Limb (tissue), 2 donors: ENCODE results near the gene AIPL1.

Source experiments
- DNase-seq, 2 donors: peaks; one replicate each; pipeline ENCODE4 v3.0.0-alpha.2; 2016; ENCODE audit errors: extremely low spot score in 2 of 2

Gene AIPL1

DNA sequence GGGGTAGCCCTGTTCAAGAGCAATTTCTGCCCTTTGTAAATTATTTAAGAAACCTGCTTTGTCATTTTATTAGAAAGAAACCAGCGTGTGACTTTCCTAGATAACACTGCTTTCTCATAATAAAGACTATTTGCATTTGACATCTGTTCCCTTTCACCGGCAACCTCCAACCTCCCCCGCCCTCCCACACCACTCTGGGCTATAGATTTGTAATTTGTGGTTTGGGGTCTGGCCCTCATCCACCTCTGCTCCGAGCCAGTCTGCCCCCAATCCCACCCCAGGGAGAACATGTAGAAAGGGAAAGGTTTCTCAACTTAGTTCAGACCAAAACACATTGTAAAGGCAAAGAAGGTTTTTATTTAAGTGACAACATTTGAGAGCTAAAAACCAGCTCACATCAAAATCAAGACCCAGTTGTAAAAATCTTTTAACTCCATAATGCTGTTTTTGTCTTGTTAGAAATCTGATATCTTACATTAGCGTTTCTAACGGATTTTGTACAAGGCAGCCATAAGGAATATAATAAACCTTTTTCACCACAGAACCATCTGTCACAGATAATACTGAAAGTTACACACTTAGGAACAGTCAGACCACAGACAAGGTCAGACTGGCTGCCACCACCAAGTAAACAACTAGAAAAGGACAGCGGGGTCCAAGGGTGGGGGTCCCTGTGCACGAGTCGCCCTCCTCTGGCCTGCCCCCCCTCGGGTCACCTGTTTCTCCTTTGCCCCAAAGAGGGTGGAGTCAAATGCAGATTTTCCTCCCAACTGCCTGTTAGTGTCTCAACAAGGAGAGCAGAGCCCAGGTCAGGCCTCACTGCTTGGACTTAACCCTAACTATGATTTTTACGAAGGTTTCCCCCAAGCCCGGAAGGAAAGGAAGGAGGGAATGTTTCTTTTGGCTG is 16.3 kb upstream of the AIPL1 start:
- peak in 1 of 2 donors; percentile 36 for DNase-seq

DNA sequence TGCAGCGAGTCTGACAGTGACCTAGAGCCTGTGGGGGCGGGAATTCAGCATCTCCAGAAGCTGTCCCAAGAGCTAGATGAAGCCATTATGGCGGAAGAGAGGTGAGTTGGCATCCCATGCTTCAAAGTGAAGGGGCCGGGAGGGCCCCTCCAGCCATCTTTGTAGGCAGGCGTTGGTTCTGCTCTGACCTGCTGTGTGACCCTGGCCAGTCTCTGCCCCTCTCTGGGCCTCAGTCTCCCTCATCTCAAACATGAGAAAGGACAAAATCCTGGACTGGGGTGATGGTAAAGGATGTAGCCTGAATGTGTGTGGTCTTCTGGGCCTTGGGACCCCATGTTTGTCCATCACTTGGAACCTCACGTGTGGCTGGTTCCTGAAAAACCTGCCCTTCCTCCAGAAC is 14.4 kb upstream of the AIPL1 start:
- DNase-seq: no peak

DNA sequence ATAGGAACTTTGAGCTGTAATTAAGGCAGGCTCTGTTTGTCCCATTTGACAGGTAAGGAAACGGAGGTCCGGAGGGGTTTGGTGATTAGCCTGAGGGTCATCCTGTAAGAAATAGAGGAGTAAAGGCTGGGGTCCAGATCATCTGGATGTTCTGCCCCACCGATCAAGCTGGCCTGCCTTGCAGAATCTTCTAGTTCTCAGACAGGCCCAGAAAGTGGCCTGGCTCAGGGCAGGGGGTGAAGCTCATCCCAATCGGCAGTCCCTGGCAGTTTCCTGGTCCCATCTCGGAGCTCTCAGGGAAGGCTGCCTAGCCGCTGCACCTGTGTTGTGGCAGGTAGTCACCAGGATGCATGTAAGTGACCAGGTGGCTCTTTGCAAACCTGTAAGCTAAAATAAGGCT is 13.6 kb upstream of the AIPL1 start:
- no peak for DNase-seq

DNA sequence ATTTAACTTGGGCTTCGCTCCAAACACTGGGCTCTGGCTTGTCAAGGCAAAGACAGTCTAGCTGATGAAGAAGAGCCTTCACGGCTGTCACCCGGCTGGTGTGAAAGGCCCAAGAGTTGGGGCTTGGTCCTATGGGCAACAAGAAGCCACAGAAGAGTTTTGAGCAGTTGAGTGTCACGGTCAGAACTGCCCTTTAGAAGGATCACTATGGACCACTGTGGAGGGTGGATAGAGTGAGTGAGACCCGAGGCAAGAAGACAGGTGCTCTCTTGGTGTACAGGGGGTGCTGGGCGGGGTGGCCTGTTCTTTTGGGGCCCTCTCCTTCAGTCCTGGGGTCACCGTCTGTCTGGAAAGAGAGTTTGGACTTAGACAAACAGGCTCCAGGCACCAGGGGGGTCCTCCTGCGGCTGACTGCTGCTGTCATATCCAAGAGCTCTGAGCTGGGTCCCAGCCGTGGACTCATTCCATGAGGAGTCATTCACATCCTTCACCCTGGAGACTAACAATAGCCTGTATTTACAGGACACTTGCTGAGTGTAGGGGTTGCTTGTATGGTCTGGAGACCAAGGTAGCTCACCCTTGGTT is 11.7 kb upstream of the AIPL1 start:
- DNase-seq: peak in 1 of 2 donors; percentile 19

DNA sequence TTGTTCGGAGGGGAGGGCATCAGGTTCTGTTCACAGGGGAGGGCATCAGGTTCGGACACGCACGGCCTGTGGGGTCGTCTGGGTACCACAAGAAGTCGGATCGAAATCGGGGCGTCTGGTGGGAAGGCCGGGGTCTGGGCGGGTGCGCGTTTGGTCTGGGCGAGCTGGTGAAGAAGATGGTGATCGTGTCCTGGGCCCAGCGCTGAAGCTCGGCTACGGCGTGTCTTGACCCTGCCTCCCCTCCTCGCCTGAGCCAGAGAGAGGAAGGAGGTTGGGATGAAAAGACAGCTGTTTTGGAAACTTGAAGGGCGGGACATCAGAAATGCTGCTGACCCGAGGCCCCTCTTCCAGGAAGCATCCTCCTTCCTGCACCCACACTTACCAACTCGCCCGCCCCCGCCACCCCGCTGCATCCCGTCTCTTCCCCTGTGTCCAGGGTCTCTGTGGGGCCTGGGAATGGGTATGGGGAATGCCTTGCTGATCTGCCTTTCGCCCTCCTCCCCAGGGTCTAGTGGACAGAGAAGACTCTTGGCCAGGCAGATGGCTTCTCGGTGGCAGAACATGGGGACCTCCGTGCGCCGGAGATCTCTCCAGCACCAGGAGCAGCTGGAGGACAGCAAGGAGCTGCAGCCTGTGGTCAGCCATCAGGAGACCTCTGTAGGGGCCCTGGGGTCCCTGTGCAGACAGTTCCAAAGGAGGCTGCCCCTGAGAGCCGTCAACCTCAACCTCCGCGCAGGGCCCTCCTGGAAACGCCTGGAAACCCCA is 9.8 kb upstream of the AIPL1 start:
- peak in 1 of 2 donors; percentile 27 for DNase-seq

DNA sequence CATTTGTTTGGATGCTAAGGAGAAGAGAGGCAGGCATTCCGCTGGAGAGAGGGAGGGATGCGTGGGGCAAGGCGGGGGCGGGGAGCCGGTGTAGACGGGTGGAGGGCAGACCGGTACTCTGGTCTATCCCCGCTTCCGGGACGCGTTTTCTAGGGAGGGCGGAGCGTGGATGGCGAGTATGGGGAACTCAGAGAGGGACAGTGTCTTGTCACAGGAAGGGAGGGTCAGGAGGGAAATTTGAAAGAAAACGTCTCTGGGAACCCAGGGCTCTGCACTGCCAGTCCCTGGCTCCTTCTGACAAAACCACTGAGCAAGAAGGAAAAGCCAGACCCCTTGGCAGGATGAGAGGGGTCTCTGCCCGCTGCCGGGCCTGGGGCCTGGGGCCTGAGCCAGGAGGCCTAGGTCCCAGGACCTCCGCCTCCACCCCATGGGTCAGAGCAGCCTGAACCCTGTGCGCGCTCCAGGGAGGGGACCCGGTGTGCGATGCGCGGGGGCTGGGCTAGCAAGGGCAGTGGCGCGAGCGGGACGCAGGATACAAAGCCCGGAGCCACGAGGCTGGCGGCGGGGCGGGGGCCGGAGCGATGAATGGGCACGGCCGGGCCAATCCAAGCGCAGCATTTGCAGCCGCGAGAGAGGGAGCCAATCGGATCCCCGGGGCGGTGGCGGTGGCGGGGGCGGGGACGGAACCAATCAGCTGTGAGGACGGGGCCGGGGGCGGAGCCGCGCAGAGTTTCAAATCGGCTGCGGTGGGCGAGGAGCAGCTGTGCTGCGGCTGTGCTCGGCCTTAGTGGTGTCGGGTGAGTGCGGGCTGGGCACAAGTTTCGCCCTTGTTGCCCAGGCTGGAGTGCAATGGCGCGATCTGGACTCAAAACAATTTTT is 9.0 kb upstream of the AIPL1 start, which contains the start of gene PIMREG:
Gene PIMREG, plus strand, starts transcription at position 764 of the 879 bp plus-strand sequence. CDS start 656 bp downstream, outside the sequence.
- peak; percentile 94 to 99 for DNase-seq

DNA sequence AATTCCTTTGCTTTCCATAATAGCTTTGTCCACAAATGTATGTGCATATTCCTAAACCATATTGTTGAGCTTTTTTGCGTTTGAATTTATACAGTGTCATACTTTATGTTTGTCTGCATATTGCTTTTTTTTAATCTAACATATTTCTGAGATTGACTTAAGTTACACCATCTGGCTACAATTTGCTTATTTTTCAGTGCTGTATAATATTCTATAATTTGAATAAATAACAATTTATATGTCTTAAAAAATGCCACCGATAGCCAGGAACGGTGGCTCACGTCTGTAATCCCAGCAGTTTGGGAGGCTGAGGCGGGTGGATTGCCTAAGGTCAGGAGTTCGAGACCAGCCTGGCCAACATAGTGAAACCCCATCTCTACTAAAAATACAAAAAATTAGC is 7.9 kb upstream of the AIPL1 start:
- DNase-seq: no peak

DNA sequence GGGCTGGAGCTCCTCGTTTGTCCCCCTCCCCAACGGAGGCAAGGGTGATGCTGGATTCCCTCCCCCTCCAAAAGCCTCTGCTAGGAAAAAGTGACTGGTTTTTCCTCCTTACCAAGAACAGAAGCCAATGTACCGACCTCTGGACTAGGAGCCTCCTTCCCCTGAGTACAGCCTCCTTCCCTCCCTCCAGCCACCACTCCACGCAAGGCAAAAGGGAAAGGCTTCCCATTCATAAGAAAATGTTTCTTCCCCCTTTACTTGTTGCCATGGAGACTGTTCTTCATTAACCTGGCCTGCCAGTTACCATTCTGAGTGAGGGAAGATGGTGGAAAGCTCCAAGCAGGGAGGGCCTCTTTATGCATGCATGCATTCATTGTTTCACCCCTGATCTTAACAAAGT is 5.0 kb upstream of the AIPL1 start:
- DNase-seq: peak in 1 of 2 donors; percentile 10

DNA sequence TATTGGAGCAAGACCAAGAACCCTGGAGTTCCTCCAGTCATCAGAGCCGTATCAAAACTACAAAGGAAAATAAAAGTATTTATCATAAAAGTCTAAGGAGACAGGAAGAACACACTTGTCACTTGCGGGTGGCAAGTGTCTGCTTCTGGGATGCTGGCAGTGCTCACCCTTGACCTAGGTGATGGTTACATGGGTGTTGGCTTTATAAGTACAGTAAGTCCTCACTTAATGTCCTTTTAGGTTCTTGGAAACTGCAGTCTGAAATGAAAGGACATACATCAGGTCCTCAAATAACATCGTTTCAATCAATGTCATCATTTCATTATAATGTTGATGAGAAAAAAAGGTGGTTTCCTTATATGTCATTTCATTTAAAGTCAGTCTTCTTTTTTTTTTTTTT is 3.0 kb upstream of the AIPL1 start:
- no peak for DNase-seq

DNA sequence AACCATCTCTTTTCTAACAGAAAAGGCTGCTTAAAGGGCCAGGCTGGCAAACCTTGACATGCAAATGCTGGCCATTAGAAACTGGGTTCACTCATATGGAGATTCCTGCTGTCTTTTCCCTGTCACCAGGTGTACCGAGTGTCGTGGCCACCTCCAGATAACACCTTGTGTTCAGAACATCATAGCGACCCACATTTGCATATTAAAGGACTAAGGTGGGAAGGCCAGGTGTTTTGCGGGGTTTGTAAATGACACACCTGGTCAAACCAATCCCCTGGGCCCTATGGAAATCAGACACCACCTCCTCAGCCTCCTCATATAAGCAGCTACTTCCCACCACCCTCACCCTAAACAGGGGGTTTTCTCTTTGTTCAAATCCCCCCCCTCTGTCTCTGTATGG is 2.5 kb upstream of the AIPL1 start:
- peak in 1 of 2 donors; percentile 11 for DNase-seq

DNA sequence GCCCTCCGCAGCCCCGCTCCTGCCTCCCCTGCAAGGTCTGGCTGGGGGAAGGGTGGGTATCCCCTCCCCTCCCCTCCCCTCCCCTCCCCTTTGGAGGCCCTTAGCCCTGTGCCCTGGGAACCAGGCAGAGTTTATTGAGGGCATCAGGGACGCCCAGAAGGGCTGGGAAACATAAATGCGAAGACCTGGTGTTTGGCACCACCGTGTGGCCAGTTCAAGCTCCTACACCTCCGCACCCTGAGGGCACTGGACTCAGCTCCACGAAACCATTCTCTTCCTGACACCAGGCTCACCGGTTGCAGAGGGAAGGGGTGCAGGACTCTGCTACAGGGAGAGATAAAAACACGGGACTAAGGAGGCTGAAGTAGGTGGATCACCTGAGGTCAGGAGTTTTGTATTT is 1.0 kb upstream of the AIPL1 start:
- DNase-seq: peak; percentile 61 to 76

DNA sequence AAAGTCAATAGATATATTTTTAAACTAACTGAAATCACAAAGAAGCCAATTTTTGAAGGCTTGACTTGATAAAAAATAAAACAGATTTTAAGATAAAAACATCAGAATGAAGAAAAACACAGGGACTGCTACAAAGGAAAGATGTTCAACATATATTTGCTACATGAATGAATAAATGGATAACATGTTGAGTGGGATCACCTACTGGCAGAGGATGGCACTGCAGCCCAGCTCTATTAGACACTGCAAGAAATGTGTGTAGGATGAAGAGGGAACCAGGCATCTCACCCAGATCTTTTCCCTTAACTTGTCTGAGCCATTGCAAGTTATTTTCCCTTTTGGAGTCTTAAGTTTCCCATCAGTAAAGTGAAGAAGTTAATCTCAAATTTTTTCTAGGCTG is 4.2 kb downstream of the AIPL1 start:
- DNase-seq: no peak

DNA sequence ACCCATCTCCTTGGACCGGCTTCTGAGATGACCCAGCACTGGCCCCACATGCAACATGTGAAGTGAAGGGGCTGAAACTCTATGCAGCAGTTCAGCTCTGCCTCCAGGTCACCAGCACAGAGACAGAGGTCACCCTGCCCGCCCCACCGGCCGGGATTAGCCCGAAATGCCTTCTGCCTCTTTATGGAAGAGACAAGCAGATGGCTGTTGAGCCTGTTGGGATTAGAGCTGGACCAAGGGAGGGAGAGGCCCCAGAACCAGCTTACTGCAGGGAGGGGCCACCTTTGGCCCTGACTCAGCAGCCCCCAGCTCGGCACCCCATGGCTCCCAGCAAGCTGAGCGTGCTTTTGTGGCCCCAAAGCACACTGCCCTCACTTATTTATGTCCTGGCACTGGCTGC is 5.7 kb downstream of the AIPL1 start:
- DNase-seq: no peak

DNA sequence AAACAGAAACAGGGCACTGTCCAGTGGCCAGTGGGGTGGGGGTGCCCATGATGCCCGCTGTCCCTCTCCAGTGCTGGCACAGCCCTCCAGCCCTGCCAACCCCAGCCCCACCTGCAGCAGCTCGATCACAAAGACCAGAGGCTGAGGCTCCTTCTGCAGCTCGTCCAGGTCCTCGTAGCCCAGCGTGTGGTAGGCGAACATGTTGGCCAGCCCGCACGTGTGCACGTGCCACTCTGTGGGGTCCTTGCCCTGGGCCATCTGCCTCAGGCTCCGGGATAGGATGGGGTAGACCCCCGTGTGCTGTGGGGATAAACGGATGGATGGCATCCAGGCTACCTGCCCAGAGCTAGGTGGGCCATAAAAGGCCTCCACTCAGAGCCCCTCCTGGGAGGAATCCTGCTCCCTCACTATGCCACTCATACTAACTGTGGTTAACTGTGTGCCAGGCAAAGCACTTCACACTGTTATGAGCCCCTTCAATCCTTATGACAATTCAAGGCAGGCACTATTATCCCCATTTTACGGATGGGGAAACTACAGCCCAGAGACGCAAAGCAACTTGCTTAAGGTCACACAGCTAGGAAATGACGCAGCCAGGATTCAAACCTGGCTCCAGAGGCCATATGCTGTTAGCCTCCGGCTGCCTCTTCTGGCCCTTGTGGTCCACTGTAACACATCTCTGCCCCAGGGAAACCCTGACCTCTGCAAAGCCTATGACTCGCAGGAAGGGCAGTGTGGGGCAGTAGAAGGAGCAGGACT is 6.5 kb downstream of the AIPL1 start:
- DNase-seq: no peak

DNA sequence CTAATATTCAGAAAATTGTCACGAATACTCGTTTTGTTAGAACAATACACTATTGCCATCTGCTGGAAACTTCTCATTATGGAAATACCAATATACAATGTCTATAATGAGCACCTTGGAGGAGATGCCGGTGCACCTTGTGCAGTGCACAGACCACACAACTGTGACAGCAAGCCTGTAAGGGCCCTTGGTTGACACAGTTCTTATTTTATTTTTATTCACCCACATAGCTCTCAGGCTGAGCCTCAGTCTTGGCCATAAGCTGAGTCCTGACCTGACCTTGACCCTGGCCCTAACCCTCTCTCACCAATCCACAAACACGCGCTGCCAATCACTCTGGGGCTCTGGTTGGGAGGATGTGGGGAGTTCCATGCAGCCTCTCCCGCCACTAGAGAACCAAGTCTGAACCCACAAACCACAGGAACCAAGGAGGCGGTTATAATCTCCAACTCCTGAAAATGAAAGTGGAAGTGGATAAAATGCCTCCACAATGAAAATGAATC is 7.6 kb downstream of the AIPL1 start:
- no peak for DNase-seq

DNA sequence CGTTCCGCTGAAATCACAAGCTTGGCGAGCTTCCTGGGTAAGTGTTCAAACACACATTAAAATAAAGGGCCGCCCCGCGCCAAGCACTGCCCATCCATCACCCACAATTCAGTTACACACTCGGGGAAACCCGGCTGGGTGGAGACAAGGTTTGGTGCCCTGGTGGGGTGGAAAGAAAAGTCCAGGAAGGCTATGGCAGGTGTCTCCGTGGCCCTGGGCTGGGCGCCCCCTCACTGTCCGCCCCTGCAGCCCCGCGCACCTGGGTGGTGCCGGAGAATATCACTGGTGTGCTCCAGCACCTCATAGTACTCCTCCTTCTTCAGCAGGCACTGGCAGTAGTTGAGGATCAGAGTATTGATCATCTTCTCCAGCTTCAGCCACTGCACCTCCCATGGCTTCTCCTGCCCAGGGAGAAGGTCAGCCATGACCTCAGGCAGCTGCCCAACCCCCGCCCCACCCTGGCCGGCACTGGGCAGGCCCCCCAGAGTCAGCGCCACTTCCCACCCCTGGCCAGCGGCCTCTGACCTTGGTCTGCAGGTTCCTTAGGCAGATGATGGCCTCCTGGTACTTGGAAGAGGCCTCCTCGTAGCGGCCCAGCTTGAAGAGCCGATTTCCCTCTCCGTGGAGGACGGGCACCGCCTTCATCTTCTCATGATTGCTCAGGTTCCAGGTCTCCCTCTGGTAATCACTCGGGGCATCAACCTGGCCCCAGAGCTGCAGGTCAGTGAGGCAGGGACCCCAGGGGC is 8.4 kb downstream of the AIPL1 start:
- DNase-seq: no peak

DNA sequence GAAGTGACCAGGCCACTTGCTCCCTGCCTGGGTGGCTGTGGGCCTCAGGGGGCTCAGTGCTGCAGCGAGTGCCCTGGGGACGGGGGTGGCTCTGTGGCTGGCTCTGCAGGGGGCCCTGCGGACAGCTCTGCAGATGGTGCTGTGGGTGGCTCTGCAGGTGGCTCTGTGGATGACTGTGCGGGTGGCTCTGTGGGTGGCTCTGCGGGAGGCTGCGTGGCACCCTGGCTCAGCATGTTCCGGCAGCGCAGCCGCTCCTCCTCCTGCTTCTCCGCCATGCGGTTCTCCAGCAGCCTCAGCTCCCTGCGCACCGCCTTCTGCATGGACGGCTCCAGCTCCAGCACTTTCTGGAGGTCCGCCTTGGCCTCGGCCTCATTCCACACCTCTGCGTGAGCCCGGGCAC is 9.5 kb downstream of the AIPL1 start:
- DNase-seq: no peak

DNA sequence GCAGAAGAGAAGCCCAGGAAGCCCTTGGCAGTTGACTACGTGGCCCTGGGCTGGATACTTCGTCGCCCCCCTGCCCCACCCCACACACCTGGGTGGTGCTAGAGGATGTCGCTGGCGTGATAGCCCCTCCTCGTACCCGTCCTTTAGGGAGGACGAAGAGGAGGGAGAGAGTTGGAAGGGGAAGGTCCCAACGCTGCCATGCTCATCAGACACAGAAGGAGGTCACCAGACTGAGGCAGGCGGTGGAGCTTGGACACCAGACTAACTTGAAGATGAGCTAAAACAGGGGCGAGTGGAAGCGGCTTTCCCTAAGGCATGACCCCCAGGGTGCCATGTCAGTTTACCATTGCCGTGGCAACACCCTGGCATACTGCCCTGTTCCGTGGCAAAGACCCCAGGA is 11.0 kb downstream of the AIPL1 start:
- no peak for DNase-seq

DNA sequence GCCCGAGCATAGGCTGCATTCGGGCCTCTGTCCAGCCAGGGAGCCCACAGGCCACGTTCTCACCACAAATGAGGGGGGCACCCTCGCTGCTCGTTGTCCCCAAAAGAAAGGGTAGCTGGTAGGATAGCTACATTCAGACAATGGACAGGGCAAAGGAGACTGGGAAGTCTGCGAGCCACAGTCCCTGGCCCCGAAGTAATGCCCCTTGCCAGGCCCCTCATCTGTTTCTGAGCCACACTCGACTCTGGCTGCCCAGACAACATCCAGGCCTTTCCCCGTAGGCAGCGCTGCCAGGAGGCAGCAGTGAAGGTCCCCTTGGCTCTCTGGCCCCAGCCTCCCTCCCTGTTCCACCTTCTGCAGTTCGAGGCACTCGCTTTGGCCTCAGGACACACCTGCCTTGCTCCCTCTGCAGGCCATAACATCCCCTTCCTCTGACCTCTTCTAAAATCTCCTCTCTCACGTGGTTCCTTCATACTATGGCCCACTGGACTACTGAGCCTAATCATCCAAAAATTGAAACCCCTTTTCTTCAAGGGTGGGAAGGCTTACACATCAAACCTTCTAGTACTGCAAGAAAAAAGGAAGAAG is 12.2 kb downstream of the AIPL1 start:
- DNase-seq: no peak
